Glomerular endothelial cell (primary cell): Measurements from ENCODE around the gene SERPINA1. TPM values are rescaled to one million over a fixed set of nuclear protein-coding genes. Genes with fewer than 3 reads are reported as not detected.

ENCODE experiments used
- total RNA-seq: library from RNA; depleted of rRNA; stranded (reverse); fragments of >200 nt; gene quantifications from 2 replicates; pipeline ENCODE4 v1.2.3, GENCODE V29; 2015

Gene SERPINA1
- total RNA-seq, 1 donor from 2014 or later: 0.88 TPM

Other genes starting within 250 kb of the SERPINA1 start
- gene PPP4R4, start 214.3 kb downstream of the SERPINA1 start, total RNA-seq: 0.06 and 0.58 TPM in 2 replicates
- not detected in 2 replicates for gene SERPINA10, start 95.3 kb downstream of the SERPINA1 start, total RNA-seq
- gene SERPINA6, start 65.3 kb downstream of the SERPINA1 start, total RNA-seq: not detected in 2 replicates
- gene SERPINA2, start 21.9 kb downstream of the SERPINA1 start, total RNA-seq: not detected in 2 replicates
- gene SERPINA11, start 64.2 kb upstream of the SERPINA1 start, total RNA-seq: not detected in 2 replicates
- gene SERPINA9, start 87.6 kb upstream of the SERPINA1 start, total RNA-seq: not detected in 2 replicates
- gene SERPINA12, start 120.9 kb upstream of the SERPINA1 start, total RNA-seq: not detected in 2 replicates
- not detected in 2 replicates for gene SERPINA4, start 172.8 kb upstream of the SERPINA1 start, total RNA-seq
- 0.29 and 1.1 TPM in 2 replicates for gene SERPINA5, start 192.8 kb upstream of the SERPINA1 start, total RNA-seq
- gene SERPINA3, start 223.8 kb upstream of the SERPINA1 start, total RNA-seq: 0.10 and 0.29 TPM in 2 replicates